KMS-11 (cell line): ENCODE measurements around the gene HMOX1.

ENCODE experiments used
- H2AFZ ChIP-seq: fragments of 200-600 bp; sonication (generic); 2 replicates; pipeline ENCODE4 v1.6.1; 2016; ENCODE audit warnings: antibody characterized with exemption, mixed run types, low read depth
- H3K27ac ChIP-seq: fragments of 200-600 bp; sonication (generic); 2 replicates; pipeline ENCODE4 v1.6.1; 2016; ENCODE audit warnings: mild to moderate bottlenecking, mixed run types
- H3K27me3 ChIP-seq: fragments of 200-600 bp; sonication (generic); 2 replicates; pipeline ENCODE4 v1.6.1; 2017; ENCODE audit warnings: mild to moderate bottlenecking, low read depth, mixed run types, moderate library complexity; ENCODE audit not compliant: insufficient read depth
- H3K36me3 ChIP-seq: fragments of 200-600 bp; sonication (generic); 2 replicates; pipeline ENCODE4 v1.6.1; 2017; ENCODE audit warnings: mild to moderate bottlenecking, mixed run types; ENCODE audit not compliant: insufficient read depth
- H3K4me1 ChIP-seq: fragments of 200-600 bp; sonication (generic); 2 replicates; pipeline ENCODE4 v1.6.1; 2016; ENCODE audit warnings: mild to moderate bottlenecking, low read depth, mixed run types; ENCODE audit not compliant: poor library complexity, severe bottlenecking
- H3K4me2 ChIP-seq: fragments of 200-600 bp; sonication (generic); 2 replicates; pipeline ENCODE4 v1.7.0; 2016; ENCODE audit warnings: mild to moderate bottlenecking, mixed run types
- H3K4me3 ChIP-seq: fragments of 200-600 bp; sonication (generic); IDR thresholded peaks from 2 replicates; pipeline ENCODE4 v1.6.1; 2017; ENCODE audit warnings: low read depth, low read length, mixed read lengths; ENCODE audit not compliant: insufficient read depth
- H3K79me2 ChIP-seq: fragments of 200-600 bp; sonication (generic); 2 replicates; pipeline ENCODE4 v1.6.1; 2016; ENCODE audit warnings: low read depth, mixed run types; ENCODE audit not compliant: insufficient read depth
- H3K9ac ChIP-seq: fragments of 200-600 bp; sonication (generic); 2 replicates; pipeline ENCODE4 v1.6.1; 2016; ENCODE audit warnings: mild to moderate bottlenecking, mixed run types
- H4K20me1 ChIP-seq: fragments of 200-600 bp; sonication (generic); 2 replicates; pipeline ENCODE4 v1.6.1; 2016; ENCODE audit warnings: mild to moderate bottlenecking, mixed run types; ENCODE audit not compliant: insufficient read depth
- TF ChIP-seq, protein P1 (sequence below): fragments of 200-600 bp; sonication (generic); conservative IDR thresholded peaks from 2 replicates; pipeline ENCODE4 v1.6.1; 2017; ENCODE audit warnings: low read depth, mild to moderate bottlenecking, antibody characterized with exemption, low read length, moderate library complexity, mixed read lengths

Gene HMOX1

DNA sequence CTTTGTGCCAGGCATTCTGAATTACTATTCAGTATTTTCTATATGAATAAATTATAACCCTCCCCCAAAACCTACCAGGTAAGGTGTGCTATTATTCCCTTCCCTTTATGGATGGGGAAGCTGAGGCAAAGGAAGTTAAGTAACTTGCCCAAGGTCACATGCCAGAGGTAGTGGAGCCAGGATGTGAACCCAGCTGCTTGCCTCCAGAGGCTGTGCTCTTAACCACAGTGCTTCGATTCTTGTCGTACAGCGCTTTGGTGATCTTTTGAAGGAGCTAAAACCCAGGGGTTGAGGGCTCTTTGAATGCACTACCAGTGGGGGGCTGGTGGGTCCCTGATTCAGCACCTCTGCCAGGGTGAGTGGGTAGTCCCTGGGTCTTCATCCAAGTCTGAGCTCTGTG is 37.8 kb downstream of the HMOX1 start:
- Histone ChIP-seq H3K27me3 (no peaks in the 10 kb centered on the region), H3K4me3 (no peak overlapping the region), H3K4me2 (no peak overlapping the region), H3K9ac (no peak overlapping the region), H3K27ac (no peak overlapping the region), H4K20me1 (no peaks in the 10 kb centered on the region), H3K4me1 (no peaks in the 10 kb centered on the region), H3K36me3 (no peaks in the 10 kb centered on the region; the same call in 1 of the 2 replicates), H2AFZ (no peak overlapping the region), H3K79me2 (no peaks in the 10 kb centered on the region)
- TF ChIP-seq, protein P1, sequence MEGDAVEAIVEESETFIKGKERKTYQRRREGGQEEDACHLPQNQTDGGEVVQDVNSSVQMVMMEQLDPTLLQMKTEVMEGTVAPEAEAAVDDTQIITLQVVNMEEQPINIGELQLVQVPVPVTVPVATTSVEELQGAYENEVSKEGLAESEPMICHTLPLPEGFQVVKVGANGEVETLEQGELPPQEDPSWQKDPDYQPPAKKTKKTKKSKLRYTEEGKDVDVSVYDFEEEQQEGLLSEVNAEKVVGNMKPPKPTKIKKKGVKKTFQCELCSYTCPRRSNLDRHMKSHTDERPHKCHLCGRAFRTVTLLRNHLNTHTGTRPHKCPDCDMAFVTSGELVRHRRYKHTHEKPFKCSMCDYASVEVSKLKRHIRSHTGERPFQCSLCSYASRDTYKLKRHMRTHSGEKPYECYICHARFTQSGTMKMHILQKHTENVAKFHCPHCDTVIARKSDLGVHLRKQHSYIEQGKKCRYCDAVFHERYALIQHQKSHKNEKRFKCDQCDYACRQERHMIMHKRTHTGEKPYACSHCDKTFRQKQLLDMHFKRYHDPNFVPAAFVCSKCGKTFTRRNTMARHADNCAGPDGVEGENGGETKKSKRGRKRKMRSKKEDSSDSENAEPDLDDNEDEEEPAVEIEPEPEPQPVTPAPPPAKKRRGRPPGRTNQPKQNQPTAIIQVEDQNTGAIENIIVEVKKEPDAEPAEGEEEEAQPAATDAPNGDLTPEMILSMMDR, result no peak

DNA sequence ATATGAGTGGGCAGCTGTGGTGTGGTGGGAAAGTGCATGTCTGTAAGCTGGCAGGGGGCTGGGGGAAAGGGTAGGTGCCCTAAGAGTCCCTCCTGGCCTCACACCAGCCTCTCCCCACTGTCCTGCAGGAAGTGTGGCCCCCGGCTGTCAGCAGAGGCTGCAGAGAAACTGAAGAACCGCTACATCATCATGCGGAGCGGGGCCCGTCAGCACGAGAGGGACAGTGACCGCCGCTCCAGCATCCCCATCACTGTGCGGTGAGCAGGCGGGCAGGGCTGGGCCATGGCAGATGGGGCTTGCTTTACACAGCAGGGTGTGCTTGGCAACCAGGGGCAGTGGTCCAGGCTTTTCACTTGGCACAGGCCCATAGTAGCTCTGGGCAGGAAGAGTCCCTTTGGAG is 38.9 kb downstream of the HMOX1 start:
- no peaks in the 10 kb centered on the region for H3K27me3 ChIP-seq
- no peaks in the 10 kb centered on the region for H3K4me1 ChIP-seq
- no peak overlapping the region for H3K9ac ChIP-seq
- no peaks in the 10 kb centered on the region for H3K79me2 ChIP-seq
- no peak overlapping the region for H2AFZ ChIP-seq
- TF ChIP-seq, protein P1, result no peak
- H4K20me1 ChIP-seq, result no peaks in the 10 kb centered on the region
- H3K4me2 ChIP-seq, result no peak overlapping the region
- H3K27ac ChIP-seq, result no peak overlapping the region
- no peaks in the 10 kb centered on the region; the same call in 1 of the 2 replicates for H3K36me3 ChIP-seq
- no peak overlapping the region for H3K4me3 ChIP-seq

DNA sequence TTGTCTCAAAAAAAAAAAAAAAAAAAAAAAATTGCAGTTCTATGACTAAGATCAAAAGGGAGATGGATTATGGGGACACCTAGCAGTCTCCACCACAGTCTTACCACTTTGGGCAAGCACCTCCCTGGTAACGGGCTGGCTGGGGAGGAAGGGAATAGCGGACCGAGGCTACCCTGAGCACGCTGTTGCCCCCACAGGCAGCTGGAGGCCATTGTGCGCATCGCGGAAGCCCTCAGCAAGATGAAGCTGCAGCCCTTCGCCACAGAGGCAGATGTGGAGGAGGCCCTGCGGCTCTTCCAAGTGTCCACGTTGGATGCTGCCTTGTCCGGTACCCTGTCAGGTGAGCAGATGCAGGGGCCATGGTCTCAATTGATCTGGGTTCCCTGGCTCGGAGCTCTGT is 40.2 kb downstream of the HMOX1 start:
- Histone ChIP-seq H3K27me3 (no peaks in the 10 kb centered on the region), H2AFZ (no peak overlapping the region), H3K4me2 (no peak overlapping the region), H3K36me3 (no peaks in the 10 kb centered on the region; the same call in 1 of the 2 replicates), H4K20me1 (no peaks in the 10 kb centered on the region), H3K4me3 (no peak overlapping the region), H3K4me1 (no peaks in the 10 kb centered on the region), H3K79me2 (no peaks in the 10 kb centered on the region), H3K9ac (no peak overlapping the region), H3K27ac (no peak overlapping the region)
- TF ChIP-seq, protein P1, result no peak

DNA sequence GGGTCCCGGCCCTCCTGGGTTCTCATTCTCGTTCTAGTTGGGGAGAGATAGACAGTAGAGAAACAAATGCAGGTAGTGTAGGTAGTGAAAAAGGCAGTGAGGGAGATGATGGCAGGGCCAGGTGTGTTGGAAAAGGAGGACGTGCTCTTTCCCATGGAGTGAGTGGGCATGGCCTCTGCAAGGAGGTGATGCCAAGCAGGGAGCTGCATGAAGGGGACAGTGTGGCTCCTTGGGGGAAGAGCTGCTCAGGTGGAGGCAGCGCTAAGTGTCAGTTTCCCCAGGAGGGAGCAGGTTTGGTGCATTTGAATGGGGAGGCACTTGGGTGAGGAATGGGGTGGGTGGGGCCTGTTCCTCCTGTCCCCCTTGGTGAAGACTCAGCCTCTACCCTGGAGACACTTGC is 41.2 kb downstream of the HMOX1 start:
- H3K4me1 ChIP-seq, result no peaks in the 10 kb centered on the region
- H3K9ac ChIP-seq, result no peak overlapping the region
- no peaks in the 10 kb centered on the region; the same call in 1 of the 2 replicates for H3K36me3 ChIP-seq
- no peaks in the 10 kb centered on the region for H3K27me3 ChIP-seq
- no peaks in the 10 kb centered on the region for H4K20me1 ChIP-seq
- no peak overlapping the region for H3K4me3 ChIP-seq
- H3K27ac ChIP-seq, result no peak overlapping the region
- H2AFZ ChIP-seq, result no peak overlapping the region
- H3K79me2 ChIP-seq, result no peaks in the 10 kb centered on the region
- H3K4me2 ChIP-seq, result no peak overlapping the region
- TF ChIP-seq, protein P1, result no peak
